Esophagus (tissue), 2 donors: ENCODE data around the gene EPN2. TPM values are rescaled to one million over a fixed set of nuclear protein-coding genes. Genes with fewer than 3 reads are reported as not detected.
"Not testable (repeated sequence)": the region's sequence is repeated elsewhere in the genome, so short reads cannot be mapped to it uniquely, and the experiment has no call there.

ENCODE experiments used
- H3K27ac ChIP-seq, 2 donors: one replicate each; pipeline ENCODE4 v1.5.1; 2013; ENCODE audit warnings: low read depth in 2 of 2, mild to moderate bottlenecking in 2 of 2, inconsistent platforms in 1 of 2, low read length in 1 of 2, moderate library complexity in 1 of 2
- H3K27me3 ChIP-seq, 2 donors: one replicate each; pipeline ENCODE4 v1.6.1; 2013; ENCODE audit warnings: low read length in 2 of 2, control low read depth in 1 of 2, mild to moderate bottlenecking in 1 of 2; ENCODE audit not compliant: insufficient read depth in 2 of 2, control insufficient read depth in 1 of 2
- H3K36me3 ChIP-seq, 2 donors: one replicate each; pipeline ENCODE4 v1.6.1; 2013; ENCODE audit warnings: low read length in 1 of 2; ENCODE audit not compliant: control insufficient read depth in 2 of 2, insufficient read depth in 2 of 2
- H3K4me1 ChIP-seq, 2 donors: one replicate each; pipeline ENCODE4 v1.6.1; 2013; ENCODE audit warnings: low read length in 1 of 2; ENCODE audit not compliant: control insufficient read depth in 2 of 2, insufficient read depth in 2 of 2
- H3K4me3 ChIP-seq, 2 donors: one replicate each; pipeline ENCODE4 v1.5.1; 2013; ENCODE audit warnings: low read length in 2 of 2, mild to moderate bottlenecking in 2 of 2, low read depth in 1 of 2, moderate library complexity in 1 of 2
- H3K9me3 ChIP-seq, 2 donors: one replicate each; pipeline ENCODE4 v1.6.1; 2013; ENCODE audit warnings: mild to moderate bottlenecking in 2 of 2, low read depth in 1 of 2, low read length in 1 of 2, moderate library complexity in 1 of 2; ENCODE audit not compliant: control insufficient read depth in 2 of 2, insufficient read depth in 1 of 2
- WGBS, 2 donors: extraction: QIAGEN DNeasy Blood & Tissue Kit; methylation state at CpG; one replicate each; pipeline ENCODE4 v1.1.7; 2013; 5-methylcytosine and 5-hydroxymethylcytosine counted together
- polyA plus RNA-seq, 2 donors: library from polyadenylated mRNA; stranded (reverse); fragments of 200-250 nt; gene quantifications; one replicate each; pipeline ENCODE4 v1.2.3, GENCODE V29; 2013
- donor health status: healthy with polysubstance abuse.
- donor health status: Bipolar disorder and iron deficiency.

EPN2 gene
- 10 to 100 TPM; 27.9 to 44.7 TPM for polyA plus RNA-seq

- not testable (repeated sequence) for H3K36me3 ChIP-seq, H3K9me3 ChIP-seq, H3K4me1 ChIP-seq, H3K27me3 ChIP-seq
- Histone ChIP-seq H3K4me3 (peak within 1 kb of the TSS; percentile 88 to 89), H3K27ac (peak within 1 kb of the TSS; percentile 87 to 92)
- WGBS, 2 donors = 0% methylated on average over 19 of the region's 31 CpGs; no CpG with 5 or more reads in 1 of the 2 donors
These were observed at the start of gene EPN2 for GRCh38 chr17:19237139-19237388. Gene EPN2 (plus strand): TSS chr17:19237366. CDS start chr17:19283120, 45,754 bp downstream.

GRCh38 chr17:19187883-19188869, 49.0 kb upstream of the EPN2 start:
- WGBS, 2 donors = 0 to 1% methylated on average over 8 to 9 of the region's 62 CpGs
- H3K27ac ChIP-seq = not testable (repeated sequence)

GRCh38 chr17:19188870-19189708, 48.1 kb upstream of the EPN2 start:
- H3K27ac ChIP-seq, H3K36me3 ChIP-seq, H3K27me3 ChIP-seq, H3K4me3 ChIP-seq, H3K9me3 ChIP-seq, H3K4me1 ChIP-seq: not testable (repeated sequence)
- WGBS, 2 donors = no CpG with 5 or more reads among the region's 39 CpGs

More at GRCh38 chr17:19187883-19188869, 49.0 kb upstream of the EPN2 start:
- not testable (repeated sequence) for H3K36me3 ChIP-seq, H3K9me3 ChIP-seq, H3K4me1 ChIP-seq, H3K4me3 ChIP-seq, H3K27me3 ChIP-seq

GRCh38 chr17:19189781-19190405, 47.3 kb upstream of the EPN2 start:
- not testable (repeated sequence) for H3K4me3 ChIP-seq, H3K9me3 ChIP-seq, H3K27me3 ChIP-seq, H3K4me1 ChIP-seq, H3K27ac ChIP-seq, H3K36me3 ChIP-seq
- no CpG with 5 or more reads among the region's 36 CpGs for WGBS, 2 donors

DNA sequence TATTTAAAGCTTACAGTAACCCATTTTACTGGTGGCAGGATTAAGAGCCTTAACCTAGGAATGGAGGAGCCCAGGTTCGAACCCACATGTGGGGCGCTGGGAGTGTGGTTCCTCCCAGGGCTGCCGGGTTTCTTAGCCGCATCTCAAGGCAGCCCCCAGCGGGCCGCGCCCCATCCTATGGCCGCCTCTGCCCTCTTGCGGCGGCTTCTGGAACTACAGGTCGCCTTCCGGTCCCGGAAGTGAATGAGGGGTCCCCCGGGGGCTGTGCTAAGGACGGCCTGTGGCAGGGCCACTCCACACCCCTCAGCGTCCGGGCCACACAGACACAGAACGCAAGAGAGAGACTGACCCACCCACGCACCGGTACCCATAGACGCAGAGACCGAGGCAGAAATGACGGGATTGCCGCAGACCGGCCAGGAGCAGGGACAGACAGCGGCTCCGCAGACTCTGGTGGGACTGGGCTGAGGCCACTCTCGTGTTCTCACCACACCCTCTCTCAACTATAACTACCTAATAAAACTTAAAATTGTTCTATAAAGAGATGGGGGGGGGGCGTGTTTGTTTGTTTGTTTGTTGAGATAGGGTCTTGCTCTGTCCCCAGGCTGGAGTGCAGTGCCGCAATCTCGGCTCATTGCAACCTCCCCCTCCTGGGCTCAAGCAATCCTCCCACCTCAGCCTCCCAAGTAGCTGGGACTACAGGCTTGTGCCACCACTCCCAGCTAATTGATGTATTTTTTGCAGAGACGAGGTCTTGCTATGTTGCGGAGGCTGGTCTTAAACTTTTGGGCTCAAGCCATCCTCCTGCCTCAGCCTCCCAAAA, 40.6 kb upstream of the EPN2 start:
- H3K4me1 ChIP-seq, H3K4me3 ChIP-seq, H3K27ac ChIP-seq, H3K9me3 ChIP-seq, H3K27me3 ChIP-seq, H3K36me3 ChIP-seq: not testable (repeated sequence)
- WGBS, 2 donors = 3% methylated on average over 6 of the region's 33 CpGs; no CpG with 5 or more reads in 1 of the 2 donors

GRCh38 chr17:19202448-19202847, 34.7 kb upstream of the EPN2 start:
- not testable (repeated sequence) for H3K4me1 ChIP-seq, H3K9me3 ChIP-seq, H3K36me3 ChIP-seq, H3K27ac ChIP-seq, H3K4me3 ChIP-seq, H3K27me3 ChIP-seq
- no CpG with 5 or more reads among the region's 20 CpGs for WGBS, 2 donors

GRCh38 chr17:19203429-19203828, 33.7 kb upstream of the EPN2 start:
- no CpG with 5 or more reads among the region's 3 CpGs for WGBS, 2 donors
- H3K9me3 ChIP-seq = not testable (repeated sequence)

GRCh38 chr17:19215074-19215860, 21.9 kb upstream of the EPN2 start:
- no CpG with 5 or more reads among the region's 67 CpGs for WGBS, 2 donors

More at GRCh38 chr17:19203429-19203828, 33.7 kb upstream of the EPN2 start:
- not testable (repeated sequence) for H3K4me3 ChIP-seq, H3K27me3 ChIP-seq, H3K4me1 ChIP-seq, H3K36me3 ChIP-seq, H3K27ac ChIP-seq

More at GRCh38 chr17:19215074-19215860, 21.9 kb upstream of the EPN2 start:
- not testable (repeated sequence) for H3K36me3 ChIP-seq, H3K27me3 ChIP-seq, H3K9me3 ChIP-seq, H3K4me3 ChIP-seq, H3K27ac ChIP-seq, H3K4me1 ChIP-seq
